GM12878 (cell line): ENCODE results near the gene GSC2. TPM values are rescaled to one million over a fixed set of nuclear protein-coding genes. Genes with fewer than 3 reads are reported as not detected.

Experiments used
- ATAC-seq: fragments of 200-7000 bp; cut with Tn5 transposase; 3 replicates; pipeline ENCODE4 v1.9.1; 2020; ENCODE audit warnings: mild to moderate bottlenecking, moderate library complexity
- BruUV-seq: library from RNA; stranded (reverse); fragments of 400-500 nt; replicated peaks from 2 replicates; lab custom pipeline; 2021; lab: Mats Ljungman, UMichigan
- CTCF ChIA-PET: fragments of 300-600 bp; sonication (Branson Sonifier 250); formaldehyde crosslinking; extraction: SDS; loops from one replicate; lab custom pipeline; 2021; ENCODE audit warnings: inconsistent platforms; lab: Yijun Ruan, JAX
- POLR2A ChIA-PET: fragments of 350-600 bp; formaldehyde crosslinking; extraction: SDS; loops from one replicate; lab custom pipeline; 2021; ENCODE audit warnings: inconsistent platforms; lab: Charles Lee
- RAD21 ChIA-PET: fragments of 300-600 bp; sonication (Branson Sonifier 250); formaldehyde crosslinking; loops from one replicate; lab custom pipeline; 2023; ENCODE audit warnings: antibody characterized with exemption; ENCODE audit not compliant: unreplicated experiment; lab: Charles Lee
- SMC1A ChIA-PET: fragments of 300-600 bp; sonication (Branson Sonifier 250); formaldehyde crosslinking; loops from one replicate; lab custom pipeline; 2023; ENCODE audit not compliant: unreplicated experiment, uncharacterized antibody; lab: Charles Lee
- DNase-seq: peaks from one replicate; pipeline ENCODE4 v3.0.0-alpha.2; 2011; ENCODE audit warnings: low read depth, low spot score
- FAIRE-seq: peaks from 3 replicates; lab custom pipeline; 2011; peaks lifted over from hg19 to GRCh38; lab: Jason Lieb, UNC
- H2AFZ ChIP-seq: 2 replicates; pipeline ENCODE4 v1.6.0; 2011; ENCODE audit warnings: low read depth, low read length, control low read depth; ENCODE audit not compliant: control insufficient read depth
- H3K27ac ChIP-seq: 2 replicates; pipeline ENCODE4 v1.5.1; 2011; ENCODE audit warnings: control low read depth; ENCODE audit not compliant: control insufficient read depth, insufficient read depth
- H3K27me3 ChIP-seq, 2 experiments: replicated peaks in 1 of 2; 2 replicates each; pipeline versions ENCODE4 v1.6.0 to v1.6.1; 2011; ENCODE audit warnings: low read length in 1 of 2; ENCODE audit not compliant: control insufficient read depth in 2 of 2, insufficient read depth in 2 of 2
- H3K36me3 ChIP-seq, 2 experiments: 2 replicates each; pipeline ENCODE4 v1.5.1; 2011; ENCODE audit warnings: low read length in 1 of 2; ENCODE audit not compliant: control insufficient read depth in 2 of 2, insufficient read depth in 2 of 2
- H3K4me1 ChIP-seq: 2 replicates; pipeline ENCODE4 v1.6.1; 2011; ENCODE audit warnings: mild to moderate bottlenecking, low read length, moderate library complexity, mixed read lengths; ENCODE audit not compliant: control insufficient read depth, insufficient read depth
- H3K4me2 ChIP-seq: 2 replicates; pipeline ENCODE4 v1.6.0; 2011; ENCODE audit warnings: control low read depth; ENCODE audit not compliant: control insufficient read depth, insufficient read depth
- H3K4me3 ChIP-seq: fragments of 200-600 bp; sonication (generic); 2 replicates; pipeline ENCODE4 v1.5.1; 2016
- H3K79me2 ChIP-seq: 2 replicates; pipeline ENCODE4 v1.6.0; 2011; ENCODE audit warnings: low read length; ENCODE audit not compliant: control insufficient read depth, insufficient read depth
- H3K9ac ChIP-seq: 2 replicates; pipeline ENCODE4 v1.8.0; 2011; ENCODE audit warnings: low read length, control low read depth, mixed read lengths; ENCODE audit not compliant: control insufficient read depth, insufficient read depth
- H3K9me3 ChIP-seq: replicated peaks from 3 replicates; pipeline ENCODE4 v1.5.1; 2011; ENCODE audit warnings: mild to moderate bottlenecking, low read length; ENCODE audit not compliant: control insufficient read depth, insufficient read depth
- H4K20me1 ChIP-seq: 2 replicates; pipeline ENCODE4 v1.6.0; 2011; ENCODE audit not compliant: control insufficient read depth, insufficient read depth
- BRCA1 ChIP-seq: IDR thresholded peaks from 2 replicates; pipeline ENCODE4 v1.6.1; 2011; ENCODE audit warnings: low read depth, low read length, improper control_type of control experiment
- DPF2 ChIP-seq: fragments of 450-650 bp; IDR thresholded peaks from 2 replicates; pipeline ENCODE4 v1.6.1; 2017; ENCODE audit warnings: mild to moderate bottlenecking
- POLR2AphosphoS2 ChIP-seq: IDR thresholded peaks from 2 replicates; pipeline ENCODE4 v1.6.1; 2011; ENCODE audit warnings: low read depth, mild to moderate bottlenecking, low read length, improper control_type of control experiment, moderate library complexity
- STAT1 ChIP-seq: fragments of 450-650 bp; conservative IDR thresholded peaks from 2 replicates; pipeline ENCODE4 v1.6.1; 2014; ENCODE audit warnings: antibody characterized with exemption, mild to moderate bottlenecking
- TARDBP ChIP-seq: IDR thresholded peaks from 2 replicates; pipeline ENCODE4 v1.6.1; 2016; ENCODE audit warnings: borderline replicate concordance
- WGBS: methylation state at CpG from one replicate; pipeline ENCODE4 v1.1.6; 2016; ENCODE audit warnings: low lambda C conversion rate; ENCODE audit not compliant: insufficient replicate concordance, insufficient coverage; ENCODE audit errors: missing lambda C conversion rate; 5-methylcytosine and 5-hydroxymethylcytosine counted together
- in situ Hi-C: fragments of 300-500 bp; cut with MboI; formaldehyde crosslinking; loops from 9 replicates; pipeline ENCODE4 v1.14.3; 2018; ENCODE audit warnings: mixed read lengths
- intact Hi-C: fragments of 100-400 bp; cut with micrococcal nuclease; formaldehyde crosslinking; loops from one replicate; pipeline ENCODE4 v1.14.2; 2022; ENCODE audit not compliant: unreplicated experiment
- polyA plus RNA-seq, 11 experiments: library from polyadenylated mRNA; depleted of rRNA in 4 of 11; unstranded in 6 of 11; stranded (reverse) in 5 of 11; fragments of >200 nt; fragmentation: Nextera tagmentation in 4 of 11; fragmentation: Illumina TruSeq in 1 of 11; extraction: Ambion mirVana in 4 of 11; extraction: Trizol in 1 of 11; gene quantifications; 1 replicate in 1 of 11; 2 replicates in 10 of 11; pipeline versions ENCODE4 v1.2.1 to v1.2.3, GENCODE V29; 2011 to 2016; ENCODE audit warnings: inconsistent platforms in 2 of 11, missing spikeins in 2 of 11, low read depth in 1 of 11
- total RNA-seq, 4 experiments: library from RNA; depleted of rRNA in 3 of 4; stranded (reverse); fragments of >200 nt in 3 of 4; fragmentation: Illumina TruSeq in 1 of 4; extraction: Trizol in 1 of 4; gene quantifications; 2 replicates each; pipeline versions ENCODE4 v1.2.1 to v1.2.3, GENCODE V29; 2013 to 2021
- TF ChIP-seq, protein P1 (sequence below): fragments of 450-650 bp; IDR thresholded peaks from 2 replicates; pipeline ENCODE4 v1.6.1; 2016; ENCODE audit warnings: mild to moderate bottlenecking

GSC2 gene
- total and polyA plus RNA-seq, 10 of the 15 experiments (the other 5 are each of a cell fraction or from before 2014, with no cell fraction given), result not detected

DNA sequence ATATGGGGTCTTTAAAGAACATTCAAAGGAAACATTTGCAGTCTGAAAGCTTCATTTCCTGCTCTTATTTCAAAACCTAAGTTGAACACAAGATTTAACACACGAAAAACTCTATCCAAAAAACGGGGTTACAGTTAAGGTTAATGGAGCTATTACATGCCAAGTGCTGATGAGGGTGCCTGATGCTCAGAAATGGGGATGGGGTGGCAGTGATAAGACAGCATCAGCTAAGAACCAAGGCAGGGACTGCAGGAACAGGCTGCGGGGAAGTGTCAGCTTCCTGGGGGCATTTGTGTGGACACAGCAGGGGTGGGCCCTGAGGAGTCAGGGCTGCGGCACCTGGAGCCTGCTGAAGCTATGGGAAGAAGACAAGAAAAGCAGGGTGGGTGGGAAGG is 40.0 kb downstream of the GSC2 start:
- H3K4me1 ChIP-seq, result peaks cover 15% of the 10 kb centered on the region
- no peaks in the 10 kb centered on the region for H3K27me3 ChIP-seq
- ChIA-PET SMC1A (interaction anchor here (1.0 to 1.8 kb wide), 3 partner anchors 9 to 66 kb away, joined by 4 to 6 read pairs (median 4); partner anchors contain the start of gene DGCR2), RAD21 (interaction anchor here (1.3 to 1.4 kb wide), 2 partner anchors 24 to 69 kb away, joined by 3 to 4 read pairs; no protein-coding TSS in a partner anchor), CTCF (interaction anchor here (0.9 to 2.2 kb wide), 6 partner anchors 9 to 70 kb away, joined by 3 to 7 read pairs (median 6); partner anchors contain the start of genes DGCR2 and ESS2)
- no peak overlapping the region for H2AFZ ChIP-seq
- ATAC-seq (no peak; the same call in 2 of the 3 replicates), DNase-seq (no peak)
- peaks cover 2% of the 10 kb centered on the region; the same call in 1 of the 2 replicates for H4K20me1 ChIP-seq
- H3K4me3 ChIP-seq, result peak overlapping the region; percentile 6; the same call in 1 of the 2 replicates
- BruUV-seq, result no TSS peak
- peaks cover 65% of the 10 kb centered on the region for H3K79me2 ChIP-seq
- in situ Hi-C loops, result no loop called here
- intact Hi-C loops, result no loop called here
- H3K36me3 ChIP-seq, result peaks cover 0 to 5% of the 10 kb centered on the region in 2 experiments; a peak in 2 of 4 replicates
- 46% methylated on average over 4 of the region's 4 CpGs for whole genome bisulfite sequencing
- TF ChIP-seq POLR2AphosphoS2 (no peak), STAT1 (no peak), TARDBP (no peak), DPF2 (no peak), BRCA1 (no peak)
- TF ChIP-seq, protein P1, sequence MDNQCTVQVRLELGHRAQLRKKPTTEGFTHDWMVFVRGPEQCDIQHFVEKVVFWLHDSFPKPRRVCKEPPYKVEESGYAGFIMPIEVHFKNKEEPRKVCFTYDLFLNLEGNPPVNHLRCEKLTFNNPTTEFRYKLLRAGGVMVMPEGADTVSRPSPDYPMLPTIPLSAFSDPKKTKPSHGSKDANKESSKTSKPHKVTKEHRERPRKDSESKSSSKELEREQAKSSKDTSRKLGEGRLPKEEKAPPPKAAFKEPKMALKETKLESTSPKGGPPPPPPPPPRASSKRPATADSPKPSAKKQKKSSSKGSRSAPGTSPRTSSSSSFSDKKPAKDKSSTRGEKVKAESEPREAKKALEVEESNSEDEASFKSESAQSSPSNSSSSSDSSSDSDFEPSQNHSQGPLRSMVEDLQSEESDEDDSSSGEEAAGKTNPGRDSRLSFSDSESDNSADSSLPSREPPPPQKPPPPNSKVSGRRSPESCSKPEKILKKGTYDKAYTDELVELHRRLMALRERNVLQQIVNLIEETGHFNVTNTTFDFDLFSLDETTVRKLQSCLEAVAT, result no peak
- TF ChIP-seq, all 136 proteins: peak for 0
- POLR2A ChIA-PET, result no interaction called here
- no peaks in the 10 kb centered on the region for H3K9me3 ChIP-seq
- FAIRE-seq, result no peak
- peak overlapping the region; percentile 38; the same call in 1 of the 2 replicates for H3K27ac ChIP-seq
- no peak overlapping the region for H3K9ac ChIP-seq
- peak overlapping the region; percentile 43 for H3K4me2 ChIP-seq
